ENCODE measurements around the gene PCK2.

The PCK2 gene

GRCh38 chr14:24077086-24077485, 17.0 kb upstream of the PCK2 start:
- DNase-seq: no peak

GRCh38 chr14:24078146-24078545, 16.0 kb upstream of the PCK2 start:
- DNase-seq: no peak

DNA sequence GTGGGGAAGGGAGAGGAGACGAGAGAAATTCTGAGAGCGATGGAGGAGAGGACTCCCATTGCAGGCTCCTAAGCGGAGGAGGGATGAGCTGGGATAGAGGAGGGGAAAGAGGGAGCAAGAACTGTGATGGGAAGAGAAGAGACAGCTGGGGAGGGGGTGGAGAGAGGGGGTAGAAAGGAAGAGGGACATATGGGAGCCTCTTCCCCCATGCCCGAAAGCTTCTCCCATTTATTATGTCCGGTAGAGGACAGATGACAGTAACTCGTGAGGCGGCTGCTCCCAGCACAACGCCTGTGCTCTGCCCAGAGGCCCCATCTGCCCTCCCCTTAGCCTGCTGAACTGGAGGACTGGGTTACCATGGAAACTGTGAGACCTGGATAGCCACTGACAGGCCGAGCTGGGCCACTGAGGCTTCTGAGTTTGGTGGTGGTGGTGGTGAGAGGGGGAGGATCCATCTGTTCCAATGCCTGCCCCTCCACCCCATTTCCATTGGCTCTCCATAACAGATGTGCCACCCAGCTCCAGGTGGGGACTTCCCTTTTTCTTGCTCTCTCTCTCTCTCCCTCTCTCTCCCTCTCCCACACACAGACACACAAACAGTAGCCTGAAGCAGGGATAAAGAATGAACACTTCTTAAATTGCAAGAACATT, 14.5 kb upstream of the PCK2 start:
- no peak for DNase-seq

DNA sequence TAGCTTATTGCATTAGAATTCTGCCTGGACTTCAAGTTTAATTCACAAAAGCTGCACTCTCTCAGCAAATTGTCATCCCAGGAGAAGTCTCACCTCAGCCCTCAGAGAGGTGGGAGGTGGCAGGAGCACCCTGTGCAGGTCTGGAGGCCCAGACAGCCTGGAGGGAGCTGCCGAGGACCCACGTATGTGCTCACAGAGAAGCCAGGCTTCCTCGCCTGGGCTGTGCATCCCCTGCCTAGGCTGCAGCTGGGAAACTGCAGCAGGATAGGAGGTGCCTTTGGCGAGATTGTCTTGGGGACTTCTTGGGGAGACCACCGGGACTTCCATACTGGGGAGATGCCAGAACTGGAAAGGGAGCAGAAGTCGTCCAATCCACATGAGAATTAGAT, 14.0 kb upstream of the PCK2 start:
- DNase-seq: no peak

DNA sequence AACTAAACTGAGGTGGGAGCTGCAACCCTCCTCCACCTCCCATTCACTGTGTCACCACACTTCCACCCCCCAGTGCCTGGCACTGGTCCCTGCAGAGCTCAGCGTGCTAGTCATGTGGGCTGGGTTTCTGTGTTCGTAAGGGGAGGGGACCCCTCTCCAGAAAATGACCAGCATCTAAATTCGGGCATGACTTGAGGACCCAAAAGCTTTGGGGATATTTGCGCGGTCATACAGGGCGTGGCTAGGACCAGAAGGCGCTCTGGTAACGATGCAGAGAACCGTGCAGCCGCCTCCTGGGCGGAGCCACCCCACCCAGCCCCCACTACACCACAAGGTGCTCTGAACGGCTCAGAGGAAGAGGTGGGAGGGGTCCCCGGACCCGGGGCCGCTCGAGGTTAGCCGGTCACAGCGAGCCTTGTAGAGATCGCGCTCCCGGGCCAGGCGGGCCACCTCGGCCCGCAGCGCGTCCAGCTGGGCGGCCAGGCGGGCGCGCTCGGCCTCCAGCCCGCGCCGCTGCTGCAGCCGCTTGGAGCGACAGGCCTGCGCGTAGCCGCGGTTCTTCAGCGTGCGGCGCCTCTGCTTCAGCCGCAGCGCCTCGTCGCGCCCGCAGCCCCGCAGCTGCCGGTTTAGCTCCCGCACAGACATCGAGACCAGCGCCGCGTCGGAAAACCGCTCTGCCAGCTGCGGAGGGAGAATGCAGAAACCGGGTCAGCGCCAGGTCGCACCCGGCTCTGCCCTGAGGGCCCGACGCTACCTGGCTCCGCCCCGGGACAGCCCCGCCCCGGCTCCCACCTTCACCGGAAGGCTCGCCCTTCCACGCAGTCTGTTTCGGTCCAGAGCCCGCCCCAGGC, 13.0 kb upstream of the PCK2 start:
- peak; percentile 69 for DNase-seq

GRCh38 chr14:24081739-24082211, 12.3 kb upstream of the PCK2 start:
- no peak for DNase-seq

DNA sequence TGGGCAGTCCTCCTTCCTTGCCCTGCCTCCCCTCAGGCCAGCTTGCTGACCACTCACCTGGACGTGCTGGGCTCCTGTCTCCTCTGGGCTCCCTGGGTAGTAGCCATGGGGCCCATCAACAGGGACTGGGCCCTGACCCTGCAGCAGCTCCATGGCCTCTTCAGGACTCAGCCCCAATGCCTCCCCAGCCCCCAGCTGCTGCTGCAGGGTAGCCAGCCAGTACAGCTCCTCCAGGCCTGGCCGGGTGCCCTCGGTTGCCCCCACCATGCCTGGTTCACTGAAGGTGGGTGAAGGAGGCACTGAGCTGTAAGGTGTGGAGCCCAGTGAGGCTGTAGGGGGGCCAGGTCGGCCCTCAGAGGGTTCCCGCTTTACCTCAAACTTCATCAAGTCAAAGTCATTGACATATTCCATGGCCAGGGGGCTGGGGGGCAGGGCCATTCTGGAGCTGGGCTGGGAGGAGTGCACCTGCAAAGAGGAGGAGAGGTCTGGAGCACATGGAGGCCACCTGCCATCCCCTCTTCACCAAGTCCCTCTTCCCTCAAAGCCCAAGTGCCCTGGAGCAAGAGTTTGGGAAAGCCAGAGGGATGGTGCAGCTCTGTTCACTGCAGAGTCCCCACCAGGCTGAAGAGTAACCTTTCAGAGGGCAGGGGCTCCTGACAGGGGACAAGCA, 11.6 kb upstream of the PCK2 start:
- no peak for DNase-seq

GRCh38 chr14:24083462-24083861, 10.6 kb upstream of the PCK2 start:
- DNase-seq: no peak

DNA sequence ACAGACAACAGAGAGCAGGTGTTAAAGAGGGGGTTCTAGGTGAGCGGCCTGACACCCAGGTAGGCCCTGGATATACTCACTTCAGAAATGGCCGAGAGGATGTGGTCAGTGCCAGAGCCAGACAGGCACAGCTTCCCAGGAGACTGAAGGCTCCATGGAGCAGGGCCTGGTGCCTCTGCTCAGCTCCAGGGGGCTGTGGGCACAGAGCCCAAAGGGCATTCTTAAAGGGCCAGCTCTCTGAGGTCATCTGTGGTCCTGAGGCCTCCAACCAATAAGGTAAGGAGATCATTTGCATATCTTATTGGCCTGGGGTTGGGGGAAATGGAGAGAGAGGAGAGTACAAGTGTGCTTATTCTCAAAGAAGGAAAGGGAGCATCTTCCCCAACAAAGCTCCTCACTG, 9.7 kb upstream of the PCK2 start:
- no peak for DNase-seq

GRCh38 chr14:24085215-24085614, 8.9 kb upstream of the PCK2 start:
- no peak for DNase-seq

DNA sequence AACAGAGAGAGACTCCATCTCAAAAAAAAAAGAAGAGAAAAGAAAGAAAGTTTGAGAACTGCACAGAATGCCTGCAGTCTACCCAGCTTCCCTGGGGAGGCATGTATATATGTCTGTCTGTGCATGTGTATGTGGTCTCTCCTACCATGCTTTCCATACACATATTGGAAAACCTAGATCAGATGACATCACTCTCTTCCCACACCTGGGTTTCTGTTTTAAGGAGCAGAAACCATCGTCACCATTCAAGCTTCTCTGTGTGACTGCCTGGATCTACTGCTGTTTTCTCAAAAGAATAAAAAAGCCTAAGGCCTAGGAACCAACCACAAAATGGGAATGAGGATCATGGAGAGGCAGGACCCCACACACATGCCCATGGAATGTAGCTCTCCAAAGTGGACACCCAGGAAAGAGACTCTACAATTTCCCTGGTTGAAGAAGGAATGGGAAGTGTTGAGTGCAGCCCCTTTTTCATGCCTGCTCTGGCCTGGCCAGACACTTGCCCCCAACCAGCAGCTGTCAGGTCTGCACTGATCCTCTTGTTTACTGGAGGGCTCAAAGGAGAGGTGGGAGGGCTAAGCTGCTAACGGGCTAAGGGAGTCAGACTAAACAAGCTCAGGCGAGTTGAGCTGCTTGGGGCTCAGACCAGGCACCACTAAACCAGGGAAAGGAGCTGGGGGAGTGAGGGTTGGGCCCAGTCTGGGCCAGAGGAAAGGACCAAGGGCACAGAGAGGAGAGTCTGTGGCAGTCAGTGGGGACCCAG, 7.7 kb upstream of the PCK2 start:
- DNase-seq: no peak

- DNase-seq: no peak
Observed at GRCh38 chr14:24087004-24087403, 7.1 kb upstream of the PCK2 start.

DNA sequence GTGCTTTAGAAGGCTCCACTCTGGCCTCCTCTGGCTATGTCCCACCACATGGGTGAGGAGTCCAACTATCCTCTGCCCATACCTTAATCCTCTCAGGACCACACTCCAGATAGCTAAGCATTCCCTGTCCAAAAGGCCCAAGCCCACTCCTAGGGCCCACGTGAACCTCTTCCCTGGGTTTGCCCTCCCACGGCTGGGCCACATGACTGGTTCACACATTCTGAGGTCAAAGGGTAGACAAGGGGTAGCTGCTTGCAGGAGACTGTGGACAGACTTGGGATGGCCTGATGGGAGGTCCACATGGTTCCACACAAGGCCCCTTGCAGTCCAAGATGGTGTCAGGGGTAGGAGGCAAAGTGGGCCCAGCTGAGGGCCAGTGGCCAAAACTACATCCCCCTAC, 6.0 kb upstream of the PCK2 start:
- no peak for DNase-seq

DNA sequence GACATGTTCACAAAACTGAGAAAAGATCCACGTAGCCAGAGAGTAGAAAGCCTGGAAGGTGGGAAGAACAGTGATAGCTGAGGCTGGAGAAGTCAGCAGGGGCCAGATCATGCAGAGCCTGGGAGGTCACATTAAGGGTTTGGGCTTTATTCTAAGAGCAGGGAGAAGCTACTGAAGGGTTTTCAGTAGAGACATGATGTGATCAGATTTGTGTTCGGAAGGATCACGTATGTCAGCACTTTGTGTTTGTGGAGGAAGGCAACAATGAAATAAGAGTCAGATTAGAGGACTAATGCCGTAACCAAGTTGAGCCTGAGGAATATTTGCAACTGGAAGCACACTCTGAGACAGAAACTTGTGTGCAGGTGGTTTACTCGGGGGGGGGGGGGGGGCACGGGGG, 4.2 kb upstream of the PCK2 start:
- no peak for DNase-seq

DNA sequence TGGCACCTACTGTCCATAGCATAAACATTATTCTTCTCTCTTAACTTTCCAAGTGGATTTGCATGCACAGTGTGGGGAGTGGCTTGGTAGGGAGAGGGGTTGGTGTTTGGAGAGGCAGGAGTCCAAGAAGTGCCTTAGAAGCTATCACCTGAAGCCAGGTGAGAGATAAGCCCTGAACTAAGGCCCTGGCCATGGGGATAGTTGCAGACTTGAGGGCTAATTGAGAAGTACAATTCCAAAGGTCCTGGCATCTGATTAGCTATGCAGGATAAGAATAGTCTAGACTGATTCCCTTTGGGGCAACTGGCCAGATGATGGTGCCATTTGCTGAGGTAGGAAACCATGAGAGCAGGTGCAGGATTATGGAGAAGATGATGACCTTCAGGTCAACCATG, 2.0 kb upstream of the PCK2 start:
- DNase-seq: no peak

GRCh38 chr14:24092505-24093206, 1.5 kb upstream of the PCK2 start:
- DNase-seq: no peak

- no peak for DNase-seq
Observed at GRCh38 chr14:24093207-24093900, 757 bp upstream of the PCK2 start.

DNA sequence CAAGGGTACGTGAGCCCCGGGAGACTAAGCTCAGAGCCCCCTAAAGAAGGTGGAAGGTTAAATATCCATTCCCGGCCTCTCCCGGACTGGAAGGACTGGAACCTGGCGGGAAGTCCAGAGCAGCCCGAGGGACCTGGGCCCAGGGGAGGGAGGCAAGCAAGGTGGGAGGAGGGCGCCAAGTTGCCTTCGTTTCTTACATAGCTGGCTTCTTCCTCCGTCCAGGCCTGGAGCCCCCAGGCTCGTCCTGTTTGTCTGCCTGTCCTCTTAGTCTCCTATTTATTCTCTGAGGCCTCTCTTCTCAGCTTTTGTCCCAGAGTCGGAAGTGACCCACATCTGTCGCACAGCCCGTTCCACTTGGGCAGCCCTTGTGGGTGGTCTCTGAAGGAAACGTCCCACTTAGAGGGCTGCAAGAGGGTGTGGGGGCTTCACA, 745 bp downstream of the PCK2 start:
- no peak for DNase-seq

GRCh38 chr14:24095271-24096068, 1.4 kb downstream of the PCK2 start:
- DNase-seq: peak; percentile 64

- no peak for DNase-seq
Observed at GRCh38 chr14:24096545-24097181, 2.6 kb downstream of the PCK2 start.
